ENCODE data around the gene TULP4. TPM values are rescaled to one million over a fixed set of nuclear protein-coding genes. Genes with fewer than 3 reads are reported as not detected.

Gene TULP4
- polyA plus RNA-seq, 2 of the 4 experiments (the other 2 are of a cell fraction): 5.0 to 10.6 TPM

GRCh38 chr6:158353883-158354877 lies 41.9 kb downstream of the TULP4 start:
- ChIA-PET CTCF (interaction anchor here (1.9 kb wide), 1 partner anchor 20 kb away, joined by 5 read pairs; no protein-coding TSS in a partner anchor), POLR2A (no interaction called here)
- no peak overlapping the region for H3K4me3 ChIP-seq
- peak overlapping the region; percentile 27; the same call in 2 of the 3 replicates for H3K4me2 ChIP-seq
- no peak overlapping the region for H3K27ac ChIP-seq
- H3K9me3 ChIP-seq: no peaks in the 10 kb centered on the region
- no peak for FAIRE-seq
- peaks cover 41% of the 10 kb centered on the region for H3K4me1 ChIP-seq
- WGBS (ENCODE audit: missing lambda C conversion rate): 69% methylated on average over 13 of the region's 13 CpGs
- no peak for DNase-seq (ENCODE audit: low read depth in 1 of 2, low spot score in 1 of 2)
- TF ChIP-seq CTCF (IDR thresholded peaks at IDR 0.05) (no peak), E2F6 (IDR thresholded peaks at IDR 0.05; ENCODE audit: borderline replicate concordance, low read depth) (no peak), NR3C1 (IDR thresholded peaks at IDR 0.05) (no peak), POLR2A (IDR thresholded peaks at IDR 0.05; ENCODE audit: low read length) (no peak), CEBPB (IDR thresholded peaks at IDR 0.05) (no peak), GATA3 (IDR thresholded peaks at IDR 0.05; ENCODE audit: borderline replicate concordance) (no peak), BHLHE40 (IDR thresholded peaks at IDR 0.05; ENCODE audit: low read depth, low read length) (no peak), NPAS2 (CRISPR knock-in tag; IDR thresholded peaks at IDR 0.05; ENCODE audit: borderline replicate concordance) (no peak), SREBF2 (IDR thresholded peaks at IDR 0.05) (no peak), SMC3 (IDR thresholded peaks at IDR 0.05) (no peak), CBX2 (IDR thresholded peaks at IDR 0.05; ENCODE audit: borderline replicate concordance, low read depth) (no peak), ZNF302 (CRISPR knock-in tag; IDR thresholded peaks at IDR 0.05) (no peak), EHMT2 (IDR thresholded peaks at IDR 0.05; ENCODE audit: low read depth) (no peak), NFE2L2 (conservative IDR thresholded peaks at IDR 0.05; ENCODE audit: low read length) (no peak)
- TF ChIP-seq, protein P1, sequence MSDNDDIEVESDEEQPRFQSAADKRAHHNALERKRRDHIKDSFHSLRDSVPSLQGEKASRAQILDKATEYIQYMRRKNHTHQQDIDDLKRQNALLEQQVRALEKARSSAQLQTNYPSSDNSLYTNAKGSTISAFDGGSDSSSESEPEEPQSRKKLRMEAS (IDR thresholded peaks at IDR 0.05): no peak
- no peak for ATAC-seq

GRCh38 chr6:158356586-158357546 lies 44.6 kb downstream of the TULP4 start:
- peak overlapping the region; percentile 9 for H3K4me2 ChIP-seq
- CTCF ChIA-PET: no interaction called here
- FAIRE-seq (no peak), ATAC-seq (no peak), DNase-seq (ENCODE audit: low read depth in 1 of 2, low spot score in 1 of 2) (no peak)
- POLR2A ChIA-PET: no interaction called here
- WGBS (ENCODE audit: missing lambda C conversion rate): 93% methylated on average over 8 of the region's 12 CpGs
- no peaks in the 10 kb centered on the region for H3K9me3 ChIP-seq
- no peak overlapping the region for H3K4me3 ChIP-seq
- H3K27ac ChIP-seq: no peak overlapping the region
- peaks cover 41% of the 10 kb centered on the region for H3K4me1 ChIP-seq
- no peak for TF ChIP-seq EHF (CRISPR knock-in tag; IDR thresholded peaks at IDR 0.05)
- no peak for TF ChIP-seq HDAC2 (IDR thresholded peaks at IDR 0.05)
- no peak for TF ChIP-seq HEYL (CRISPR knock-in tag; IDR thresholded peaks at IDR 0.05)
- TF ChIP-seq, protein P1 (IDR thresholded peaks at IDR 0.05): no peak
- no peak for TF ChIP-seq PBX3 (IDR thresholded peaks at IDR 0.05)
- no peak for TF ChIP-seq POLR2AphosphoS2 (conservative IDR thresholded peaks at IDR 0.05; ENCODE audit: low read length)
- no peak for TF ChIP-seq RFX5 (IDR thresholded peaks at IDR 0.05)
- no peak for TF ChIP-seq REST (IDR thresholded peaks at IDR 0.05)
- TF ChIP-seq TFCP2L1 (CRISPR knock-in tag; IDR thresholded peaks at IDR 0.05): no peak
- no peak for TF ChIP-seq NPAS2 (CRISPR knock-in tag; IDR thresholded peaks at IDR 0.05; ENCODE audit: borderline replicate concordance)
- TF ChIP-seq ZNF302 (CRISPR knock-in tag; IDR thresholded peaks at IDR 0.05): no peak
- no peak for TF ChIP-seq ATOH8 (CRISPR knock-in tag; IDR thresholded peaks at IDR 0.05; ENCODE audit: low read depth)
- no peak for TF ChIP-seq POLR2A (IDR thresholded peaks at IDR 0.05; ENCODE audit: low read length)
